Heart left ventricle (tissue), 13 donors: ENCODE measurements around the gene KRTAP4-11.

Experiments
- CTCF ChIP-seq, 12 donors: fragments of 200-600 bp; sonication (generic) in 4 of 12; IDR thresholded peaks; one replicate each; pipeline versions ENCODE4 v1.5.0 to v1.8.0; 2018 to 2022; ENCODE audit warnings: antibody characterized with exemption in 12 of 12, mild to moderate bottlenecking in 5 of 12
- POLR2A ChIP-seq, 2 donors: fragments of 450-650 bp; IDR thresholded peaks; one replicate each; pipeline ENCODE4 v1.6.1; 2017; ENCODE audit warnings: antibody characterized with exemption in 2 of 2, mild to moderate bottlenecking in 2 of 2, moderate library complexity in 2 of 2
- donor health status: ischemic (EF 13 %, LVEDD 7.1; RV severe dilation, severe dysfunction).
- donor health status: DM: no; HTN: yes; CAD: no.
- donor health status: DM: no; HTN: no; CAD: no.
- donor health status: ischemic (EF 25% LVEDD 6.9; RV normal size, moderate dysfunction).
- donor health status: ischemic (EF 25% LVEDD 5.7; RV mildly dilated, moderate dysfunction).
- donor health status: ischemic (EF 35%, LVEDD 5.7; RV mildly dilated, moderate dysfunction).
- donor health status: nonischemic (EF 11% LVEDD 7.7; RV severe dilation, severe dysfunction).
- donor health status: DM: yes; HTN: yes; CAD: no.
- donor health status: PGD.
- donor health status: ischemic (EF 29% LVEDD 5.4; RV normal size, mild dysfunction).
- donor health status: nonischemic (EF 23%, LVEDD 6.1; RV moderate dilation, normal function).

- TF ChIP-seq POLR2A (IDR thresholded peaks at IDR 0.05), result no peak
- no peak for TF ChIP-seq CTCF (IDR thresholded peaks at IDR 0.05)
Observed at GRCh38 chr17:41069031-41069430, 49.1 kb downstream of the KRTAP4-11 start.
